Measurements from ENCODE around the gene PRF1. TPM values are rescaled to one million over a fixed set of nuclear protein-coding genes. Genes with fewer than 3 reads are reported as not detected.

Gene PRF1
- total and polyA plus RNA-seq, 7 donors, result 0.16 to 5.0 (median 1.5) TPM; not detected in 1

DNA sequence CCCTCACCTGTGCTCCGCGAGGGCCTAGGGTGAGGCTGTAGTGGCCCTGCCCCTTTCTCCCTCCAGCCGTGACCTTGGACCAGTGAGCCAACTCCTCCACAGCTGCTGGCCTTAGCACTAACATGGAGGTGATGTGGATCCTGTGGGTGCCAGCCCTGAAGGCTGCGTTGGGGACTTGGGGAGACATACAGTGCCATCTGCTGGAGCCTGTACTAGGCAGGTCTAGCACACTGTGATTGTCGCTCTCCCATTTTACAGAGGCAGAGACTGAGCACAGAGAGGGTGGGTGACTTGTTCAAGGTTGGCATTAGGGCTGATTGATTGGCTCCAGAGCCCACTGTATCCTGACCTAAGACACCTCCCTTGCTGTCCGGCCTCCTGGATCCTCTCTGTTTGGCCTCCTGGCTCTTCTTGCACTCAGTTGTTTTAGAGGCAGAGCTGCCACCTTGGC, 37.6 kb downstream of the PRF1 start:
- Histone ChIP-seq H3K27ac (no peak overlapping the region), H3K27me3 (no peaks in the 10 kb centered on the region), H3K9me3 (no peaks in the 10 kb centered on the region), H3K4me3 (no peak overlapping the region), H3K36me3 (peaks cover 0 to 51% (median 0%) of the 10 kb centered on the region in 4 donors), H3K4me1 (peaks cover 0 to 1% (median under 1%) of the 10 kb centered on the region in 4 donors)
- DNase-seq, result peak; percentile 46
- TF ChIP-seq POLR2AphosphoS5 (IDR thresholded peaks at IDR 0.05), result no peak
- no peak for TF ChIP-seq EP300 (IDR thresholded peaks at IDR 0.05)
- TF ChIP-seq, protein P1, sequence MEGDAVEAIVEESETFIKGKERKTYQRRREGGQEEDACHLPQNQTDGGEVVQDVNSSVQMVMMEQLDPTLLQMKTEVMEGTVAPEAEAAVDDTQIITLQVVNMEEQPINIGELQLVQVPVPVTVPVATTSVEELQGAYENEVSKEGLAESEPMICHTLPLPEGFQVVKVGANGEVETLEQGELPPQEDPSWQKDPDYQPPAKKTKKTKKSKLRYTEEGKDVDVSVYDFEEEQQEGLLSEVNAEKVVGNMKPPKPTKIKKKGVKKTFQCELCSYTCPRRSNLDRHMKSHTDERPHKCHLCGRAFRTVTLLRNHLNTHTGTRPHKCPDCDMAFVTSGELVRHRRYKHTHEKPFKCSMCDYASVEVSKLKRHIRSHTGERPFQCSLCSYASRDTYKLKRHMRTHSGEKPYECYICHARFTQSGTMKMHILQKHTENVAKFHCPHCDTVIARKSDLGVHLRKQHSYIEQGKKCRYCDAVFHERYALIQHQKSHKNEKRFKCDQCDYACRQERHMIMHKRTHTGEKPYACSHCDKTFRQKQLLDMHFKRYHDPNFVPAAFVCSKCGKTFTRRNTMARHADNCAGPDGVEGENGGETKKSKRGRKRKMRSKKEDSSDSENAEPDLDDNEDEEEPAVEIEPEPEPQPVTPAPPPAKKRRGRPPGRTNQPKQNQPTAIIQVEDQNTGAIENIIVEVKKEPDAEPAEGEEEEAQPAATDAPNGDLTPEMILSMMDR (IDR thresholded peaks at IDR 0.05), result no peak
- no peak for TF ChIP-seq POLR2A (IDR thresholded peaks at IDR 0.05)
- intact Hi-C loops (cut with DNase I), result no loop called here
- whole genome bisulfite sequencing, 2 donors, result 83 to 92% methylated on average over 6 of the region's 6 CpGs

DNA sequence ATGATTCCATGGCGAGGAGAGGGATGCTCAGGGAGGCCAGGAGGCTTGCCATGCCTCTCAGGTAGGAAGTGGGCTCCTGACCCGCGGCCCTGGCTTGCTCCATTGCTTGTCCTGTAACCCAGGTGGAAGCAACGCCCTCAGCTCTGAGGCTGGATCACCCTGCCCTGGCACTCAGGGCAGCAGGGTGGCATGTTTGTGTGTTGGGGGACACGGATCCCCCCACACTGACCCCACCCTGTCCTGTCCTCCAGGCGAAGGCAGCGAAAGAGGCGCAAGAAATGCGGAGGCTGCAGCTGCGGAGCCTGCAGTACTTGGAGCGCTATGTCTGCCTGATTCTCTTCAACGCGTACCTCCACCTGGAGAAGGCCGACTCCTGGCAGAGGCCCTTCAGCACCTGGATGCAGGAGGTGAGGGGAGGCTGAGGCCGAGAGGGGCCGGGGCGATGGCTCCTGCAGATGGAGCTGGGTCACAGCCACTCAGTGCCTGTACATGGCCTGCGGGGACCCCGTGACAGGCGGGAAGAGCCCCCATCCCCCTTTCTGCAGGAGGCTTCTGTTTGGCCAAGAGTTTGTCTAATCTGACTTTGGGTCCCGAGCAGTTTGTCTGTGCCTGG, 38.3 kb downstream of the PRF1 start:
- 95 to 97% methylated on average over 21 of the region's 21 CpGs for WGBS, 2 donors
- Histone ChIP-seq H3K36me3 (peaks cover 0 to 51% (median 0%) of the 10 kb centered on the region in 4 donors), H3K27ac (no peak overlapping the region), H3K4me3 (no peak overlapping the region), H3K9me3 (no peaks in the 10 kb centered on the region), H3K4me1 (peaks cover 0 to 8% (median 4%) of the 10 kb centered on the region in 4 donors), H3K27me3 (no peaks in the 10 kb centered on the region)
- intact Hi-C loops (cut with DNase I), result no loop called here
- TF ChIP-seq, protein P1 (IDR thresholded peaks at IDR 0.05), result no peak
- TF ChIP-seq POLR2AphosphoS5 (IDR thresholded peaks at IDR 0.05) (no peak), POLR2A (IDR thresholded peaks at IDR 0.05) (no peak), EP300 (IDR thresholded peaks at IDR 0.05) (no peak)
- DNase-seq, result peak; percentile 61

DNA sequence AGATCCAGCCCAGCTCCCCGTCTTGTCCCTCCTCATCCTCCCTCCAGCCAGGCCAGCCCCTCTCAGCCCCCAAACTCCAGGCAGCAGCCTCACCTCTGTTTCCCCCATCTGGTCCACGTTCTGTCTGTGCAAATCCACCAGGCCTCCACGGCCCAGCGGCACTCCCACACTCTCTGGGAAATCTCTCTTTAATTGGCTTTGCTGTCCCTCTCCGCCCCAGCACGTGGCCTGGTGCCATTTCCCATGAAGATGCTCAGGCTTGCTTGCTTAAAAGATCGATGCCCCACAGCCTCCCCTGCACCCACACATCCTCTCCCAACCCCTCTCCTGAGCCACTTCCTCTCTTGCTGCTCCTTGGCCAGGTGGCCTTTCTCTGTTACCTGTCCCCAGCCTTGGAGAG, 39.3 kb downstream of the PRF1 start:
- peaks cover 0 to 48% (median 0%) of the 10 kb centered on the region in 4 donors for H3K36me3 ChIP-seq
- no peaks in the 10 kb centered on the region for H3K27me3 ChIP-seq
- no peak for TF ChIP-seq POLR2AphosphoS5 (IDR thresholded peaks at IDR 0.05)
- TF ChIP-seq EP300 (IDR thresholded peaks at IDR 0.05), result no peak
- TF ChIP-seq, protein P1 (IDR thresholded peaks at IDR 0.05), result no peak
- no peak for TF ChIP-seq POLR2A (IDR thresholded peaks at IDR 0.05)
- no peaks in the 10 kb centered on the region for H3K9me3 ChIP-seq
- H3K27ac ChIP-seq, result no peak overlapping the region
- intact Hi-C loops (cut with DNase I), result no loop called here
- peaks cover 0 to 18% (median 7%) of the 10 kb centered on the region in 4 donors for H3K4me1 ChIP-seq
- WGBS, 2 donors, result 74 to 76% methylated on average over 7 of the region's 7 CpGs
- no peak overlapping the region for H3K4me3 ChIP-seq
- peak; percentile 39 for DNase-seq

DNA sequence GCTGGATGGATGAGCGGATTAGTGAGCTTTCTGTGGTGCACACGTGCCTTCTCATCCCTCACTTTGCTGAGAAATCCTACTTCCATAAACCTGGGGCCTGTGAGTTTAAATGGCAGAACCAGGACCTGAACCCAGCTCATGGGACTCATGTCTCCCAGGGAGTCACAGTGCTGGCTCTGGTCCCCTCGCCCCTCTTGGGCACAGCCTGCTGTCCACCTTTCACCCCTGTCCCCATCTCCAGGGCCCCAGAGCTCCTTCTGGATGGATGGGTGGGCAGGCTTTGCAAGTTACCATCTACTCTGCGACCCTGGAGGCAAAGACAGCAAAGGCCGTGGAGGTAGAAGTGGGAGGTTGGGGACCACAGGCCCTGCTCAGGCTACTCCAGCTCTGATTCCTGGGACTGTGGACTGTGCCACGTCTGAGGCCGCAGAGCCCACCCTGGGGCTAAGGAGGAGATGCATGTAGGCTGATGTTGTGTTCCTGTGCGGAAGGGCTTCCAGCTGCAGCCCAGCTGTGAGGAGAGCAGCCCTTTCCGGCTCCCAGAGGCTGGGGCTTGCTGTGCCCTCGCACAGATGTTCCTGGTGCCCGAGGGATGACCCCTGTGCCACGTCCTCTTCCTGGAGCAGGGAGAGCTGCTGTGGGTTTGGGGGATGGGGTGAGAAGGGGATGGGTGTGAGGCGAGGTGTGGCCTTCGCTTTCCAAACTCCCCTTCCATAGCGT, 40.3 kb downstream of the PRF1 start:
- TF ChIP-seq EP300 (IDR thresholded peaks at IDR 0.05), result no peak
- TF ChIP-seq, protein P1 (IDR thresholded peaks at IDR 0.05), result no peak
- TF ChIP-seq POLR2A (IDR thresholded peaks at IDR 0.05), result no peak
- TF ChIP-seq POLR2AphosphoS5 (IDR thresholded peaks at IDR 0.05), result no peak
- Histone ChIP-seq H3K9me3 (no peaks in the 10 kb centered on the region), H3K36me3 (peaks cover 0 to 41% (median 0%) of the 10 kb centered on the region in 4 donors), H3K4me1 (peaks cover 0 to 20% (median 7%) of the 10 kb centered on the region in 4 donors), H3K27me3 (no peaks in the 10 kb centered on the region), H3K27ac (no peak overlapping the region), H3K4me3 (no peak overlapping the region)
- WGBS, 2 donors, result 80 to 86% methylated on average over 15 of the region's 15 CpGs
- peak; percentile 45 for DNase-seq
- intact Hi-C loops (cut with DNase I), result no loop called here
